BJ (cell line): ENCODE data around the gene UBTD1. TPM values are rescaled to one million over a fixed set of nuclear protein-coding genes. Genes with fewer than 3 reads are reported as not detected.
"Not testable (repeated sequence)": the region's sequence is repeated elsewhere in the genome, so short reads cannot be mapped to it uniquely, and the experiment has no call there.

Source experiments
- CTCF ChIA-PET: fragments of 350-600 bp; formaldehyde crosslinking; extraction: SDS; loops from one replicate; lab custom pipeline; 2021; ENCODE audit warnings: antibody characterized with exemption, inconsistent platforms; lab: Yijun Ruan, JAX
- POLR2A ChIA-PET: fragments of 300-600 bp; sonication (Branson Sonifier 250); formaldehyde crosslinking; extraction: SDS; loops from one replicate; lab custom pipeline; 2021; ENCODE audit warnings: antibody characterized with exemption; lab: Charles Lee
- DNase-seq: peaks from one replicate; pipeline ENCODE4 v3.0.0-alpha.2; 2011; ENCODE audit warnings: low read depth
- H3K27me3 ChIP-seq: 2 replicates; pipeline ENCODE4 v1.6.0; 2011; ENCODE audit warnings: low read length; ENCODE audit not compliant: control insufficient read depth, insufficient read depth
- H3K36me3 ChIP-seq: 2 replicates; pipeline ENCODE4 v1.5.1; 2011; ENCODE audit warnings: low read length; ENCODE audit not compliant: control insufficient read depth, insufficient read depth
- H3K4me3 ChIP-seq: 2 replicates; pipeline ENCODE4 v1.5.1; 2011; ENCODE audit warnings: low read depth, mild to moderate bottlenecking, control low read depth, low read length
- CTCF ChIP-seq: IDR thresholded peaks from 2 replicates; pipeline ENCODE4 v1.5.1; 2011; ENCODE audit warnings: low read depth, mild to moderate bottlenecking, control low read depth, inconsistent platforms, low read length, moderate library complexity; ENCODE audit not compliant: insufficient read depth
- polyA plus RNA-seq: library from polyadenylated mRNA; depleted of rRNA; stranded (reverse); fragments of >200 nt; gene quantifications from 2 replicates; pipeline ENCODE4 v1.2.3, GENCODE V29; 2011

The UBTD1 gene
- polyA plus RNA-seq, 1 experiment: 39.0 TPM

GRCh38 chr10:97550336-97551149 is 51.8 kb downstream of the UBTD1 start:
- H3K27me3 ChIP-seq: no peaks in the 10 kb centered on the region
- H3K4me3 ChIP-seq: no peak overlapping the region
- no peaks in the 10 kb centered on the region for H3K36me3 ChIP-seq
- no peak for DNase-seq
- TF ChIP-seq CTCF: no peak
- POLR2A ChIA-PET: no interaction called here
- CTCF ChIA-PET: interaction anchor here (1.0 to 6.8 kb wide), 9 partner anchors 10 to 144 kb away, joined by 3 to 104 read pairs (median 5); partner anchors contain the start of genes ANKRD2 and UBTD1

GRCh38 chr10:97551271-97551670 is 52.5 kb downstream of the UBTD1 start:
- Histone ChIP-seq H3K4me3 (no peak overlapping the region), H3K27me3 (no peaks in the 10 kb centered on the region), H3K36me3 (no peaks in the 10 kb centered on the region)
- ChIA-PET CTCF (interaction anchor here (1.3 to 6.8 kb wide), 7 partner anchors 11 to 88 kb away, joined by 3 to 104 read pairs (median 9); partner anchors contain the start of gene UBTD1), POLR2A (no interaction called here)
- TF ChIP-seq CTCF: no peak
- DNase-seq: no peak

GRCh38 chr10:97553575-97554031 is 54.9 kb downstream of the UBTD1 start:
- TF ChIP-seq CTCF: peak; percentile 96
- POLR2A ChIA-PET: no interaction called here
- H3K36me3 ChIP-seq: no peaks in the 10 kb centered on the region
- DNase-seq: no peak
- no peaks in the 10 kb centered on the region for H3K27me3 ChIP-seq
- CTCF ChIA-PET: interaction anchor here (0.7 to 6.8 kb wide), 37 partner anchors 8 to 173 kb away, joined by 3 to 104 read pairs (median 4); partner anchors contain the start of genes ANKRD2, RRP12 and UBTD1
- H3K4me3 ChIP-seq: no peak overlapping the region

GRCh38 chr10:97554336-97554735 is 55.6 kb downstream of the UBTD1 start:
- POLR2A ChIA-PET, DNase-seq, H3K27me3 ChIP-seq, H3K36me3 ChIP-seq, H3K4me3 ChIP-seq: not testable (repeated sequence)
- CTCF ChIA-PET: interaction anchor here (0.6 to 6.8 kb wide), 32 partner anchors 8 to 155 kb away, joined by 3 to 104 read pairs (median 4); partner anchors contain the start of genes ANKRD2, RRP12 and UBTD1

GRCh38 chr10:97555541-97555940 is 56.8 kb downstream of the UBTD1 start:
- H3K4me3 ChIP-seq, DNase-seq, POLR2A ChIA-PET, H3K36me3 ChIP-seq, H3K27me3 ChIP-seq: not testable (repeated sequence)
- CTCF ChIA-PET: interaction anchor here (0.8 to 6.8 kb wide), 3 partner anchors 61 to 137 kb away, joined by 3 to 104 read pairs (median 4); no protein-coding TSS in a partner anchor

- DNase-seq, H3K4me3 ChIP-seq, POLR2A ChIA-PET, H3K36me3 ChIP-seq, H3K27me3 ChIP-seq: not testable (repeated sequence)
- CTCF ChIA-PET: interaction anchor here (1.8 to 3.8 kb wide), 2 partner anchors 12 to 26 kb away, joined by 6 to 10 read pairs; partner anchors contain the start of gene ANKRD2
These were observed 62.1 kb downstream of the UBTD1 start for GRCh38 chr10:97560731-97561381.

- H3K4me3 ChIP-seq, H3K27me3 ChIP-seq, DNase-seq, POLR2A ChIA-PET, H3K36me3 ChIP-seq: not testable (repeated sequence)
- CTCF ChIA-PET: interaction anchor here (1.8 kb wide), 1 partner anchor 11 kb away, joined by 6 read pairs; the partner anchor contains the start of gene ANKRD2
These were observed 62.8 kb downstream of the UBTD1 start for GRCh38 chr10:97561386-97562077.

GRCh38 chr10:97562329-97562728 is 63.6 kb downstream of the UBTD1 start:
- CTCF ChIA-PET: interaction anchor here (1.8 kb wide), 1 partner anchor 11 kb away, joined by 6 read pairs; the partner anchor contains the start of gene ANKRD2
- H3K4me3 ChIP-seq, DNase-seq, POLR2A ChIA-PET, H3K36me3 ChIP-seq, H3K27me3 ChIP-seq: not testable (repeated sequence)
